Panc1 (cell line): ENCODE results near the gene PDGFA. TPM values are rescaled to one million over a fixed set of nuclear protein-coding genes. Genes with fewer than 3 reads are reported as not detected.
A peak's percentile ranks its signal among the peaks of the same experiment; 100 is the strongest.

Experiments used
- ATAC-seq: fragments of 200-7000 bp; cut with Tn5 transposase; 2 replicates; pipeline ENCODE4 v1.9.1; 2020; ENCODE audit warnings: mild to moderate bottlenecking, moderate library complexity
- BruUV-seq: library from RNA; stranded (reverse); fragments of 400-500 nt; replicated peaks from 2 replicates; lab custom pipeline; 2021; lab: Mats Ljungman, UMichigan
- CTCF ChIA-PET: fragments of 300-600 bp; sonication (Branson Sonifier 250); formaldehyde crosslinking; loops from one replicate; lab custom pipeline; 2022; ENCODE audit warnings: antibody characterized with exemption; lab: Charles Lee
- POLR2A ChIA-PET: fragments of 300-600 bp; sonication (Branson Sonifier 250); formaldehyde crosslinking; loops from one replicate; lab custom pipeline; 2022; ENCODE audit warnings: antibody characterized with exemption; lab: Charles Lee
- DNase-seq: peaks from one replicate; pipeline ENCODE4 v3.0.0-alpha.2; 2010; ENCODE audit warnings: low read depth, low spot score
- H3K27ac ChIP-seq: 2 replicates; pipeline ENCODE4 v1.5.1; 2011; ENCODE audit warnings: mild to moderate bottlenecking, low read length, inconsistent platforms
- H3K27me3 ChIP-seq: fragments of 200-500 bp; sonication (Bioruptor generic); 2 replicates; pipeline ENCODE4 v1.6.0; 2014; ENCODE audit warnings: low read length, inconsistent platforms; ENCODE audit not compliant: control insufficient read depth, insufficient read depth
- H3K36me3 ChIP-seq: fragments of 200-500 bp; sonication (Bioruptor generic); 2 replicates; pipeline ENCODE4 v1.5.1; 2014; ENCODE audit warnings: inconsistent platforms, mild to moderate bottlenecking, low read length, moderate library complexity; ENCODE audit not compliant: control insufficient read depth, insufficient read depth
- H3K4me1 ChIP-seq: 2 replicates; pipeline ENCODE4 v1.5.1; 2011; ENCODE audit warnings: inconsistent platforms, mild to moderate bottlenecking, low read length, moderate library complexity; ENCODE audit not compliant: control insufficient read depth, insufficient read depth
- H3K4me3 ChIP-seq, 2 experiments: 2 replicates each; pipeline ENCODE4 v1.5.1; 2011 to 2012; ENCODE audit warnings: low read depth in 2 of 2, low read length in 2 of 2, mild to moderate bottlenecking in 2 of 2, inconsistent platforms in 1 of 2, moderate library complexity in 1 of 2
- H3K9me3 ChIP-seq: fragments of 200-500 bp; sonication (Bioruptor generic); 2 replicates; pipeline ENCODE4 v1.5.1; 2014; ENCODE audit warnings: low read depth, mild to moderate bottlenecking, inconsistent platforms, low read length, moderate library complexity; ENCODE audit not compliant: control insufficient read depth, insufficient read depth
- POLR2AphosphoS5 ChIP-seq: IDR thresholded peaks from 2 replicates; pipeline ENCODE4 v1.6.1; 2012; ENCODE audit warnings: mild to moderate bottlenecking, low read depth, low read length, moderate library complexity
- SIN3A ChIP-seq: IDR thresholded peaks from 2 replicates; pipeline ENCODE4 v1.6.1; 2012; ENCODE audit warnings: low read depth, mild to moderate bottlenecking, low read length, moderate library complexity, borderline replicate concordance; ENCODE audit not compliant: insufficient read depth
- TCF7L2 ChIP-seq: IDR thresholded peaks from 2 replicates; pipeline ENCODE4 v1.6.1; 2011; ENCODE audit warnings: mild to moderate bottlenecking, low read depth, low read length, inconsistent platforms
- in situ Hi-C: cut with HindIII; loops from 2 replicates; pipeline ENCODE4 v1.10.0; 2016; ENCODE audit warnings: low sequenced_read_pairs, low pct_unique_long_range_greater_than_20kb
- intact Hi-C: fragments of 100-400 bp; cut with micrococcal nuclease; formaldehyde crosslinking; loops from one replicate; pipeline ENCODE4 v1.10.0; 2022; ENCODE audit not compliant: unreplicated experiment
- total RNA-seq: library from RNA; stranded (reverse); gene quantifications from one replicate; pipeline ENCODE4 v1.2.1, GENCODE V29; 2021; ENCODE audit not compliant: unreplicated experiment
- TF ChIP-seq, protein P1 (sequence below): fragments of 450-650 bp; IDR thresholded peaks from 2 replicates; pipeline ENCODE4 v1.5.1; 2017; ENCODE audit warnings: mild to moderate bottlenecking
- TF ChIP-seq, protein P2 (sequence below), 2 experiments: IDR thresholded peaks; 2 replicates each; pipeline ENCODE4 v1.6.1; 2011 to 2012; ENCODE audit warnings: low read depth in 2 of 2, control low read depth in 1 of 2, low read length in 1 of 2, mild to moderate bottlenecking in 1 of 2, moderate library complexity in 1 of 2; ENCODE audit not compliant: insufficient read depth in 1 of 2

PDGFA gene
- total RNA-seq, 1 experiment from 2014 or later: 18.5 TPM

GRCh38 chr7:540579-540978, 20.9 kb upstream of the PDGFA start:
- H3K4me1 ChIP-seq: peaks cover 39% of the 10 kb centered on the region
- CTCF ChIA-PET: no interaction called here
- in situ Hi-C loops: no loop called here

DNA sequence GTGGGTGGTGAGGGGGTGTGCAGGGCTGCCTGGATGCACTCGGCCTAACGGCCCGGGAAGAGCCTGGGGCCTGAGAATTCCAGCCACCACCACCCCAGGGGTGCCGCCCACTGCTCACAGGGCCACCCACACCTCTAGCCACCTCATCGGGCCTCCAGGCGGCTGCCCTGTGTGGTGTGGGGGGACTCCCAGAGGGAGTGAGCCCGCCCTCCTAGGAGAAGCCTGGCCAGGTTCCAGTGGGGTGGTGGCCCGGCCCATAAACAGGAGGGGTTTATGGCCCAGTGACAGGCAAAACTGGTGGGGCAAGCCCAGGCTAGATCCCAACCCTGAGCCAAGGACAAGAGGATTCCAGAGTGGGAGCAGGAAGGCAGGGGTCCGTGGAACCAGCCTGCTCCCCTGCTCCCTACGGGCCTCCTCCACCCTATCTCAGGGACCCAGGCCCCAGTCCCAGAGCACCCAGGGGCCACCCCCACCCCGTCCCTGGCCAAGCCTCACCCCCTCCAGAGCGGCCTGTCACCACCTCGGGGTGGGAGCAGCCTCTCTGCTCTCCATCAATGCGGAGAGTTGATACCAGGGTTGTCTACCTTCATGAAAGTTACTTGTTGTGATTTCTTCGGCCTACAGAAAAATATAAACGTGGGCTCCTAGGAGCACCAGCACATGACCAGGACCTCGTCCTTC, 20.2 kb upstream of the PDGFA start:
- no peaks in the 10 kb centered on the region for H3K27me3 ChIP-seq
- TF ChIP-seq POLR2AphosphoS5 (no peak), TCF7L2 (no peak), SIN3A (no peak)
- TF ChIP-seq, protein P1, sequence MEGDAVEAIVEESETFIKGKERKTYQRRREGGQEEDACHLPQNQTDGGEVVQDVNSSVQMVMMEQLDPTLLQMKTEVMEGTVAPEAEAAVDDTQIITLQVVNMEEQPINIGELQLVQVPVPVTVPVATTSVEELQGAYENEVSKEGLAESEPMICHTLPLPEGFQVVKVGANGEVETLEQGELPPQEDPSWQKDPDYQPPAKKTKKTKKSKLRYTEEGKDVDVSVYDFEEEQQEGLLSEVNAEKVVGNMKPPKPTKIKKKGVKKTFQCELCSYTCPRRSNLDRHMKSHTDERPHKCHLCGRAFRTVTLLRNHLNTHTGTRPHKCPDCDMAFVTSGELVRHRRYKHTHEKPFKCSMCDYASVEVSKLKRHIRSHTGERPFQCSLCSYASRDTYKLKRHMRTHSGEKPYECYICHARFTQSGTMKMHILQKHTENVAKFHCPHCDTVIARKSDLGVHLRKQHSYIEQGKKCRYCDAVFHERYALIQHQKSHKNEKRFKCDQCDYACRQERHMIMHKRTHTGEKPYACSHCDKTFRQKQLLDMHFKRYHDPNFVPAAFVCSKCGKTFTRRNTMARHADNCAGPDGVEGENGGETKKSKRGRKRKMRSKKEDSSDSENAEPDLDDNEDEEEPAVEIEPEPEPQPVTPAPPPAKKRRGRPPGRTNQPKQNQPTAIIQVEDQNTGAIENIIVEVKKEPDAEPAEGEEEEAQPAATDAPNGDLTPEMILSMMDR: no peak
- TF ChIP-seq, protein P2, sequence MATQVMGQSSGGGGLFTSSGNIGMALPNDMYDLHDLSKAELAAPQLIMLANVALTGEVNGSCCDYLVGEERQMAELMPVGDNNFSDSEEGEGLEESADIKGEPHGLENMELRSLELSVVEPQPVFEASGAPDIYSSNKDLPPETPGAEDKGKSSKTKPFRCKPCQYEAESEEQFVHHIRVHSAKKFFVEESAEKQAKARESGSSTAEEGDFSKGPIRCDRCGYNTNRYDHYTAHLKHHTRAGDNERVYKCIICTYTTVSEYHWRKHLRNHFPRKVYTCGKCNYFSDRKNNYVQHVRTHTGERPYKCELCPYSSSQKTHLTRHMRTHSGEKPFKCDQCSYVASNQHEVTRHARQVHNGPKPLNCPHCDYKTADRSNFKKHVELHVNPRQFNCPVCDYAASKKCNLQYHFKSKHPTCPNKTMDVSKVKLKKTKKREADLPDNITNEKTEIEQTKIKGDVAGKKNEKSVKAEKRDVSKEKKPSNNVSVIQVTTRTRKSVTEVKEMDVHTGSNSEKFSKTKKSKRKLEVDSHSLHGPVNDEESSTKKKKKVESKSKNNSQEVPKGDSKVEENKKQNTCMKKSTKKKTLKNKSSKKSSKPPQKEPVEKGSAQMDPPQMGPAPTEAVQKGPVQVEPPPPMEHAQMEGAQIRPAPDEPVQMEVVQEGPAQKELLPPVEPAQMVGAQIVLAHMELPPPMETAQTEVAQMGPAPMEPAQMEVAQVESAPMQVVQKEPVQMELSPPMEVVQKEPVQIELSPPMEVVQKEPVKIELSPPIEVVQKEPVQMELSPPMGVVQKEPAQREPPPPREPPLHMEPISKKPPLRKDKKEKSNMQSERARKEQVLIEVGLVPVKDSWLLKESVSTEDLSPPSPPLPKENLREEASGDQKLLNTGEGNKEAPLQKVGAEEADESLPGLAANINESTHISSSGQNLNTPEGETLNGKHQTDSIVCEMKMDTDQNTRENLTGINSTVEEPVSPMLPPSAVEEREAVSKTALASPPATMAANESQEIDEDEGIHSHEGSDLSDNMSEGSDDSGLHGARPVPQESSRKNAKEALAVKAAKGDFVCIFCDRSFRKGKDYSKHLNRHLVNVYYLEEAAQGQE (IDR thresholded peaks at IDR 0.05; ENCODE audit: insufficient read depth in 1 of 2, low read depth in 2 of 2, low read length in 1 of 2): no peak
- in situ Hi-C loops (no loop called here), intact Hi-C loops (no loop called here)
- ATAC-seq (peak; percentile 45), DNase-seq (no peak)
- CTCF ChIA-PET: no interaction called here
- peaks cover 39% of the 10 kb centered on the region for H3K4me1 ChIP-seq
- peak overlapping the region; percentile 73 for H3K27ac ChIP-seq
- no peaks in the 10 kb centered on the region for H3K9me3 ChIP-seq
- no peaks in the 10 kb centered on the region for H3K36me3 ChIP-seq
- BruUV-seq: no TSS peak
- no peak overlapping the region for H3K4me3 ChIP-seq
- POLR2A ChIA-PET: no interaction called here

More at GRCh38 chr7:540579-540978, 20.9 kb upstream of the PDGFA start:
- Histone ChIP-seq H3K9me3 (no peaks in the 10 kb centered on the region), H3K27me3 (no peaks in the 10 kb centered on the region), H3K36me3 (no peaks in the 10 kb centered on the region), H3K4me3 (no peak overlapping the region), H3K27ac (peak overlapping the region; percentile 73; the same call in 1 of the 2 replicates)
- intact Hi-C loops: no loop called here
- no TSS peak for BruUV-seq
- DNase-seq (no peak), ATAC-seq (no peak)
- TF ChIP-seq SIN3A (no peak), POLR2AphosphoS5 (no peak), TCF7L2 (no peak)
- TF ChIP-seq, protein P1: no peak
- TF ChIP-seq, protein P2 (IDR thresholded peaks at IDR 0.05; ENCODE audit: insufficient read depth in 1 of 2, low read depth in 2 of 2, low read length in 1 of 2): no peak
- POLR2A ChIA-PET: no interaction called here
